Sigmoid colon (tissue), 3 donors: Measurements from ENCODE around the gene ELMO1.

Experiments used
- CTCF ChIP-seq, 4 experiments: fragments of 450-650 bp in 3 of 4; fragments of 200-600 bp in 1 of 4; IDR thresholded peaks; one replicate each; pipeline ENCODE4 v1.5.1; 2016 to 2019; ENCODE audit warnings: antibody characterized with exemption in 4 of 4, mild to moderate bottlenecking in 3 of 4, moderate library complexity in 2 of 4
- POLR2A ChIP-seq, 2 donors: fragments of 450-650 bp; IDR thresholded peaks; one replicate each; pipeline ENCODE4 v1.6.1; 2016; ENCODE audit warnings: antibody characterized with exemption in 2 of 2, mild to moderate bottlenecking in 2 of 2, moderate library complexity in 2 of 2

GRCh38 chr7:37488163-37488764, 39.6 kb upstream of the ELMO1 start:
- TF ChIP-seq CTCF (IDR thresholded peaks at IDR 0.05) (no peak), POLR2A (IDR thresholded peaks at IDR 0.05) (no peak)
